PFSK-1 (cell line): ENCODE results near the gene ITIH2.
A peak's percentile ranks its signal among the peaks of the same experiment; 100 is the strongest.

Experiments
- FOXP2 ChIP-seq: optimal IDR thresholded peaks from 2 replicates; pipeline ENCODE3; 2011; ENCODE audit warnings: borderline replicate concordance, control low read depth, inconsistent platforms; ENCODE audit not compliant: insufficient read depth; ENCODE audit errors: extremely low read length, extremely low read depth
- POLR2AphosphoS5 ChIP-seq: IDR thresholded peaks from 2 replicates; pipeline ENCODE4 v1.6.1; 2012; ENCODE audit warnings: low read depth, mild to moderate bottlenecking, control low read depth, low read length, moderate library complexity
- SIN3A ChIP-seq: IDR thresholded peaks from 2 replicates; pipeline ENCODE4 v1.6.1; 2012; ENCODE audit warnings: mild to moderate bottlenecking, low read length, moderate library complexity, borderline replicate concordance; ENCODE audit not compliant: insufficient read depth
- TAF1 ChIP-seq: IDR thresholded peaks from 2 replicates; pipeline ENCODE4 v1.6.1; 2012; ENCODE audit warnings: low read length, control low read depth, borderline replicate concordance; ENCODE audit not compliant: insufficient read depth
- TF ChIP-seq, protein P1 (sequence below), 2 experiments: IDR thresholded peaks; 2 replicates each; pipeline versions ENCODE4 v1.6.1 to v1.8.0; 2011 to 2012; ENCODE audit warnings: low read depth in 2 of 2, low read length in 2 of 2, control low read depth in 1 of 2, inconsistent platforms in 1 of 2, mild to moderate bottlenecking in 1 of 2, moderate library complexity in 1 of 2; ENCODE audit not compliant: insufficient read depth in 1 of 2

Gene ITIH2

DNA sequence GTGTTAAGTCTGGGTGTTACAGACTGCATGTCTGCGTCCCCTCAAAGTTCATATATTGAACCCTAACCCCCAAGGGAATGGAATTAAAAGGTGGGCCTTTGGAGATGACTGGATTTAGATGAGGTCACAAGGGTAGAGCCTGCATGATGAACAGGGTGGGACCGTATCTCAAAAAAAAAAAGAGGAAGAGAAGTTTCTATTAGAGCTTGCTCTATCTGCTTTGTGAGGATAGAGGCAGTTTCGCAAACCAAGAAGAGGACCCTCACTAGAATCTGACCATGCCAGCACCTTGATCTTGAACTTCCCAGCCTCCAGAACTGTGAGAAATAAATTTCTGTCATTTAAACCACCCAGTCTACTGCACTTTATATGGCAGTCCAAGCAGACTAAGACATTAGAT is 83.3 kb downstream of the ITIH2 start:
- TF ChIP-seq SIN3A (no peak), TAF1 (no peak), FOXP2 (no peak), POLR2AphosphoS5 (no peak)
- TF ChIP-seq, protein P1, sequence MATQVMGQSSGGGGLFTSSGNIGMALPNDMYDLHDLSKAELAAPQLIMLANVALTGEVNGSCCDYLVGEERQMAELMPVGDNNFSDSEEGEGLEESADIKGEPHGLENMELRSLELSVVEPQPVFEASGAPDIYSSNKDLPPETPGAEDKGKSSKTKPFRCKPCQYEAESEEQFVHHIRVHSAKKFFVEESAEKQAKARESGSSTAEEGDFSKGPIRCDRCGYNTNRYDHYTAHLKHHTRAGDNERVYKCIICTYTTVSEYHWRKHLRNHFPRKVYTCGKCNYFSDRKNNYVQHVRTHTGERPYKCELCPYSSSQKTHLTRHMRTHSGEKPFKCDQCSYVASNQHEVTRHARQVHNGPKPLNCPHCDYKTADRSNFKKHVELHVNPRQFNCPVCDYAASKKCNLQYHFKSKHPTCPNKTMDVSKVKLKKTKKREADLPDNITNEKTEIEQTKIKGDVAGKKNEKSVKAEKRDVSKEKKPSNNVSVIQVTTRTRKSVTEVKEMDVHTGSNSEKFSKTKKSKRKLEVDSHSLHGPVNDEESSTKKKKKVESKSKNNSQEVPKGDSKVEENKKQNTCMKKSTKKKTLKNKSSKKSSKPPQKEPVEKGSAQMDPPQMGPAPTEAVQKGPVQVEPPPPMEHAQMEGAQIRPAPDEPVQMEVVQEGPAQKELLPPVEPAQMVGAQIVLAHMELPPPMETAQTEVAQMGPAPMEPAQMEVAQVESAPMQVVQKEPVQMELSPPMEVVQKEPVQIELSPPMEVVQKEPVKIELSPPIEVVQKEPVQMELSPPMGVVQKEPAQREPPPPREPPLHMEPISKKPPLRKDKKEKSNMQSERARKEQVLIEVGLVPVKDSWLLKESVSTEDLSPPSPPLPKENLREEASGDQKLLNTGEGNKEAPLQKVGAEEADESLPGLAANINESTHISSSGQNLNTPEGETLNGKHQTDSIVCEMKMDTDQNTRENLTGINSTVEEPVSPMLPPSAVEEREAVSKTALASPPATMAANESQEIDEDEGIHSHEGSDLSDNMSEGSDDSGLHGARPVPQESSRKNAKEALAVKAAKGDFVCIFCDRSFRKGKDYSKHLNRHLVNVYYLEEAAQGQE (IDR thresholded peaks at IDR 0.05; ENCODE audit: insufficient read depth in 1 of 2, low read depth in 2 of 2, low read length in 2 of 2) = no peak

DNA sequence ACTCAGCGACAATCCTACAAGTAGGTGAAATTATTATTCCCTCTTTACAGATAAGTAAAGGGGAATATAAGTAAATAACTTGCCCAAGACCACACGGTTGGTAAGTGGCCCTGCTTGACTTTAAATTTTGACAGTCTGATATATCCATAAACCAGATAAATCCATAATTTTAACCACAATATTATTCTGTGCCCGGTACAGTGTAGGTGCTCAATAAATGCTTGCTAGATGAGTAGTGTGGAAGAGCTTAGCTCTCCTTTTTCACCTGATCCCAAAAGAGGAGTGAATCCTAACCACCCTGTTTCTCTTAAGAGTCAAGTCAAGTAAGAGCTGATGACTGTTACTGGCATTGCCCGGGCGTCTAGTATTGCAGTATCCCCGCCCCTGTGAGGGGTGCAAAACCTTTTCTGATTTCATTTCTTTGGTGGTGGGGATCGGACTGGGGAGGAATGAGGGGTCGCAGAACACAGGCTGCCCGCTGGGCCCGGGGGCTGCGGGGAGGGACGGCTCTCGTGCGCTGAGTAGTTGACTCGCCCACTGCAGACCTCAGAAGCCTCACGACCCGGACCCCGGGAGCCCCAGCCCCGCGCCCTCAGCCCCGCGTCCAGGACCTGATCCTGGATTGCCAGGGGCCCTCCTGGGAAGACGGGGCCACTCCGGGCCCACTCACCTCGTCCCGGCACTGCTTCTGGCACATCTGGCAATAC is 84.2 kb downstream of the ITIH2 start:
- TF ChIP-seq SIN3A = no peak
- TF ChIP-seq FOXP2 = no peak

DNA sequence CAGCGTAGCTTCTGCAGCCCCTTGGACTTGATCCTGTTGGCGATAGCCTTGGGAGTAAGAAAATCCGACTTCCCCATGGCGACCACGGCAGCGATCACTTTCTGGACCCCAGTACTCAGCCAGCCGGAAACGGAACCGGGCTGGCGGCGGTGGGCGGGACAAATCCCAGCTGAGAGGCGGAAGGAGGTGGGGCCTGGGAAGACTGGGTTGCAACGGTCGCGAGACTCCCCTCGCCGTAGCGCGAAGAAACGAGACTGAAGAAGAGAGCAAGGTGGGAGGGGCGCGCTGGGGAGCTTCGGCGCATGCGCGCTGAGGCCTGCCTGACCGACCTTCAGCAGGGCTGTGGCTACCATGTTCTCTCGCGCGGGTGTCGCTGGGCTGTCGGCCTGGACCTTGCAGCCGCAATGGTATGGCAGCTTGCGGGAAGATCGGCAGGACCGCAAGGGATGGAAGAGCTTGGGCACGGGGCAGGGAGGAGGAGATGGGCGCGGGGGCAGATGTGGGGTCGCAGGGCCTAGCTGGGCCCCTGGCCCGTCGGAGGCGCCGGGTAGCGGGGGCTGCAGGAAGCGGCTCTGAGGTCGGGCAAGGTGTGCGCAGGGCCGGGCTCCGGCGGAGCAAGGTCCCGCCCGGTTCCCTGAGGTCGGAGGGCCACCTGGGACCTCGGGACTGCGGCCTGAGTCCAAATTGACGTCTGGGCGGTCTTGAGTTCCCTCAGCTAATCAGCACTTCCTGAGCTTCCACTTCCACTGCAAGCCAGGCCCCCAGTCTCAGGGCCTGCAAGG is 84.9 kb downstream of the ITIH2 start, which contains the start of the genes ATP5F1C and KIN:
TSS of gene ATP5F1C (plus strand) at position 321 of the 782 bp plus-strand sequence. CDS start at position 352, 31 bp downstream.
TSS of gene KIN (minus strand) at position 137 of the 782 bp plus-strand sequence. CDS start at position 77, 60 bp downstream.
- TF ChIP-seq FOXP2 (peak; percentile 46), TAF1 (peak; percentile 77; the same call in 1 of the 2 replicates), POLR2AphosphoS5 (peak; percentile 85), SIN3A (peak; percentile 66; the same call in 1 of the 2 replicates)
- TF ChIP-seq, protein P1 (IDR thresholded peaks at IDR 0.05; ENCODE audit: insufficient read depth in 1 of 2, low read depth in 2 of 2, low read length in 2 of 2) = no peak

DNA sequence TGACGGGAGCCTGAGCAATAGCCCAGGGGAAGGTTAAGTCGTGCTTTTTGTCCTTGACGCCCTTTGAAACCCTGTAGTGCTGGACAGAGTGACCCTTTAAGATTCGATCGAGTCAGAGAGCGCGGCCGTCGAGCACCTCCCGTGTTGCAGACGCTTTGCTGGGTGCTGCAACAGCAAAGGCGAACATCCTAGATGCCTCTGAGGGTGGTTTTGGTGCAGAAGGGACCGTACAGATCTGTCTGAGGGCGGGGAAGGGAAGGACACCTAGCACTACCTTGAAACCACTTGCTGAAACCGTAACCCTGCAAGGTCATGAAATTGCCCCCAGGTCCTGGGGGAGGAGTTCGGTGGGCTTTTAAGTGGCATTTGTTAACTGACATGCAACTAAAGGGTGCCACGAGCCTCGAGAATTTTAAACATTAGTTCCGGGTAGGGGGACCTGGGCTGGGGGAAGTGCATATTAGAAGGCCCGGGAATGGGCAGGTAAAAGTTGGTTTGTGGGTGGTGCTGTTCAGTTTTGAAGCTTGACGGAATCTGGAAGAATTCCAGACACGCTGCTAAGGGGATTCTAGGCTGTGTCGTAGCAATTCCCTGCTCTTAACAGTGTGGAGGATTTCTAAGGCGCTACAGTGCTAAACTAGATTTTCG is 85.6 kb downstream of the ITIH2 start:
- no peak for TF ChIP-seq TAF1
- TF ChIP-seq, protein P1 (IDR thresholded peaks at IDR 0.05; ENCODE audit: insufficient read depth in 1 of 2, low read depth in 2 of 2, low read length in 2 of 2) = no peak
- TF ChIP-seq POLR2AphosphoS5 = no peak; the same call in 1 of the 2 replicates
- TF ChIP-seq SIN3A = no peak
- TF ChIP-seq FOXP2 = no peak

DNA sequence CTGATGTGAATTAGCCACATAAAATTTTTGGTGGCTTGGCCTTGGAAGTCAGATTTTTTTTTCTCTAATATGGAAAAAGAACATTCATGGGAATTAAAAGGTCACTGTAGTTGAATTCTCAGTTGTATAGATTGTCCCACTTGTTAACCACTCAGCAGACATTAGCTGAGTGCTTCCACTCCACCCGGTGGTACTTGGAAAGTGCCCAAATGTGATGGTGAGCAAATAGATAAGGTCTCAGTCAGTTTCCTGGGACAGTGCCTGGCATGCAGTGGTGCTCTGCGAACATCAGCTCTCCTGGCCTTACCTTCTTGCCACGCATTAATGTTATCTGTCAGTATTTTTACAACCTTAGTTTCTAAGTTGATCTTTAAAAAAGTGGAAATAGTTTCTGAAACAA is 86.3 kb downstream of the ITIH2 start:
- TF ChIP-seq TAF1 (no peak), FOXP2 (no peak), SIN3A (no peak), POLR2AphosphoS5 (no peak)
- TF ChIP-seq, protein P1 (IDR thresholded peaks at IDR 0.05; ENCODE audit: insufficient read depth in 1 of 2, low read depth in 2 of 2, low read length in 2 of 2) = no peak
